ENCODE results near the gene SMIM28.

GRCh38 chr6:138416206-138416605 lies 38.5 kb downstream of the SMIM28 start:
- TF ChIP-seq CTCF (conservative IDR thresholded peaks at IDR 0.05; ENCODE audit: low read depth, low read length) (no peak), MXI1 (IDR thresholded peaks at IDR 0.05; ENCODE audit: borderline replicate concordance, low read depth, low read length) (no peak), POLR2A (IDR thresholded peaks at IDR 0.05; ENCODE audit: low read depth, low read length) (no peak), RAD21 (IDR thresholded peaks at IDR 0.05; ENCODE audit: low read length) (no peak), BHLHE40 (IDR thresholded peaks at IDR 0.05; ENCODE audit: low read depth, low read length) (no peak), CEBPB (IDR thresholded peaks at IDR 0.05; ENCODE audit: low read depth, low read length) (no peak), ELK1 (IDR thresholded peaks at IDR 0.05; ENCODE audit: borderline replicate concordance, low read depth, low read length) (no peak), NFE2L2 (IDR thresholded peaks at IDR 0.05; ENCODE audit: low read depth, low read length) (no peak), USF2 (IDR thresholded peaks at IDR 0.05; ENCODE audit: low read depth, low read length) (no peak), SMC3 (IDR thresholded peaks at IDR 0.05; ENCODE audit: low read depth, low read length) (no peak), RCOR1 (IDR thresholded peaks at IDR 0.05; ENCODE audit: insufficient replicate concordance, low read length) (no peak), MAFK (IDR thresholded peaks at IDR 0.05; ENCODE audit: low read depth, low read length) (no peak), FOS (IDR thresholded peaks at IDR 0.05; ENCODE audit: low read depth, low read length) (no peak)
